Esophagus squamous epithelium (tissue), 5 donors: ENCODE measurements around the gene RABGAP1L. TPM values are rescaled to one million over a fixed set of nuclear protein-coding genes. Genes with fewer than 3 reads are reported as not detected.

Experiments
- DNase-seq: peaks from one replicate; lab custom pipeline; 2025; lab: John Stamatoyannopoulos, UW
- H3K27ac ChIP-seq, 4 donors: fragments of 200-600 bp; sonication (generic); one replicate each; pipeline ENCODE4 v1.5.1; 2016 to 2019; ENCODE audit warnings: mild to moderate bottlenecking in 1 of 4
- H3K27me3 ChIP-seq, 4 donors: fragments of 200-600 bp; sonication (generic); 1 replicate in 3 of 4; 2 replicates in 1 of 4; pipeline versions ENCODE4 v1.5.1 to v1.6.0; 2017 to 2021; ENCODE audit warnings: antibody characterized with exemption in 1 of 4
- H3K36me3 ChIP-seq, 3 donors: fragments of 200-600 bp; sonication (generic); one replicate each; pipeline ENCODE4 v1.5.1; 2016 to 2019
- H3K4me1 ChIP-seq, 3 donors: fragments of 200-600 bp; sonication (generic); one replicate each; pipeline ENCODE4 v1.5.1; 2017 to 2019
- H3K4me3 ChIP-seq, 4 donors: fragments of 200-600 bp; sonication (generic); 1 replicate in 3 of 4; 2 replicates in 1 of 4; pipeline ENCODE4 v1.5.1; 2016 to 2019; ENCODE audit warnings: mild to moderate bottlenecking in 2 of 4, moderate library complexity in 1 of 4
- H3K9me3 ChIP-seq, 3 donors: fragments of 200-600 bp; sonication (generic); one replicate each; pipeline ENCODE4 v1.5.1; 2016 to 2019
- CTCF ChIP-seq, 6 experiments: fragments of 450-650 bp in 4 of 6; fragments of 200-600 bp in 2 of 6; sonication (generic) in 2 of 6; IDR thresholded peaks; one replicate each; pipeline ENCODE4 v1.5.1; 2016 to 2019; ENCODE audit warnings: antibody characterized with exemption in 6 of 6, mild to moderate bottlenecking in 4 of 6, moderate library complexity in 4 of 6
- POLR2A ChIP-seq, 4 donors: fragments of 450-650 bp; IDR thresholded peaks; one replicate each; pipeline ENCODE4 v1.6.1; 2017; ENCODE audit warnings: antibody characterized with exemption in 4 of 4, mild to moderate bottlenecking in 4 of 4, moderate library complexity in 3 of 4
- WGBS, 2 donors: methylation state at CpG; one replicate each; pipeline ENCODE4 v1.1.5; 2018; 5-methylcytosine and 5-hydroxymethylcytosine counted together
- intact Hi-C: fragments of 100-400 bp; cut with DNase I; formaldehyde crosslinking; loops from one replicate; pipeline ENCODE4 v1.15.0; 2022
- total RNA-seq, 4 donors: library from RNA; depleted of rRNA; stranded (reverse); fragments of >200 nt; gene quantifications; one replicate each; pipeline ENCODE4 v1.1.0, GENCODE V29; 2016
- donor health status: DM: yes; HTN: yes; CAD: no.

RABGAP1L gene
- total RNA-seq, 4 donors from 2014 or later: 35.7 to 45.6 (median 41.0) TPM

GRCh38 chr1:174963529-174964125 is 804.3 kb downstream of the RABGAP1L start:
- no peak overlapping the region for H3K4me3 ChIP-seq
- 59 to 62% methylated on average over 2 of the region's 2 CpGs for WGBS, 2 donors
- H3K36me3 ChIP-seq: no peaks in the 10 kb centered on the region
- DNase-seq: no peak
- no peaks in the 10 kb centered on the region for H3K27me3 ChIP-seq
- peak overlapping the region; percentile 85 to 93 (median 91) for H3K27ac ChIP-seq
- peaks cover 20 to 59% (median 22%) of the 10 kb centered on the region in 3 donors for H3K4me1 ChIP-seq
- intact Hi-C loops: no loop called here
- TF ChIP-seq CTCF (IDR thresholded peaks at IDR 0.05) (no peak), POLR2A (IDR thresholded peaks at IDR 0.05) (no peak)
- no peaks in the 10 kb centered on the region for H3K9me3 ChIP-seq

GRCh38 chr1:174964261-174964971 is 805.1 kb downstream of the RABGAP1L start:
- H3K4me1 ChIP-seq: peaks cover 20 to 65% (median 22%) of the 10 kb centered on the region in 3 donors
- no peaks in the 10 kb centered on the region for H3K9me3 ChIP-seq
- H3K27me3 ChIP-seq: no peaks in the 10 kb centered on the region
- intact Hi-C loops: no loop called here
- 14 to 20% methylated on average over 6 of the region's 6 CpGs for WGBS, 2 donors
- DNase-seq: no peak
- TF ChIP-seq POLR2A (IDR thresholded peaks at IDR 0.05) (peak in 2 of 4 donors; percentile 18 to 32), CTCF (IDR thresholded peaks at IDR 0.05) (no peak)
- peak overlapping the region; percentile 15 to 53 (median 43) for H3K4me3 ChIP-seq
- H3K27ac ChIP-seq: peak overlapping the region; percentile 85 to 93 (median 91)
- peaks cover 0 to 4% (median 0%) of the 10 kb centered on the region in 3 donors for H3K36me3 ChIP-seq

GRCh38 chr1:174964972-174965361 is 805.6 kb downstream of the RABGAP1L start:
- H3K4me3 ChIP-seq: peak overlapping the region; percentile 15 to 53 (median 43)
- H3K27ac ChIP-seq: peak overlapping the region; percentile 85 to 93 (median 91)
- 19 to 27% methylated on average over 1 of the region's 1 CpG for WGBS, 2 donors
- intact Hi-C loops: no loop called here
- H3K4me1 ChIP-seq: peaks cover 20 to 65% (median 22%) of the 10 kb centered on the region in 3 donors
- H3K36me3 ChIP-seq: peaks cover 0 to 6% (median 0%) of the 10 kb centered on the region in 3 donors
- TF ChIP-seq CTCF (IDR thresholded peaks at IDR 0.05) (no peak), POLR2A (IDR thresholded peaks at IDR 0.05) (no peak)
- H3K9me3 ChIP-seq: no peaks in the 10 kb centered on the region
- no peaks in the 10 kb centered on the region for H3K27me3 ChIP-seq
- DNase-seq: no peak

- H3K4me1 ChIP-seq: peaks cover 20 to 65% (median 22%) of the 10 kb centered on the region in 3 donors
- DNase-seq: no peak
- no peak for TF ChIP-seq CTCF (IDR thresholded peaks at IDR 0.05)
- TF ChIP-seq POLR2A (IDR thresholded peaks at IDR 0.05): peak in 1 of 4 donors; percentile 6
- 28% methylated on average over 3 of the region's 3 CpGs for WGBS, 2 donors
- peak overlapping the region; percentile 85 to 93 (median 91) for H3K27ac ChIP-seq
- H3K36me3 ChIP-seq: peaks cover 0 to 6% (median 0%) of the 10 kb centered on the region in 3 donors
- intact Hi-C loops: no loop called here
- H3K27me3 ChIP-seq: no peaks in the 10 kb centered on the region
- H3K4me3 ChIP-seq: peak overlapping the region; percentile 15 to 53 (median 43)
- H3K9me3 ChIP-seq: no peaks in the 10 kb centered on the region
Measured at GRCh38 chr1:174965362-174966007, 806.2 kb downstream of the RABGAP1L start.
